ENCODE results near the gene NEXN.

Gene NEXN

GRCh38 chr1:77925956-77926355 is 37.5 kb downstream of the NEXN start:
- DNase-seq (ENCODE audit: low read depth): no peak
- H3K4me3 ChIP-seq (ENCODE audit: low read length): no peak overlapping the region
- TF ChIP-seq, protein P1, sequence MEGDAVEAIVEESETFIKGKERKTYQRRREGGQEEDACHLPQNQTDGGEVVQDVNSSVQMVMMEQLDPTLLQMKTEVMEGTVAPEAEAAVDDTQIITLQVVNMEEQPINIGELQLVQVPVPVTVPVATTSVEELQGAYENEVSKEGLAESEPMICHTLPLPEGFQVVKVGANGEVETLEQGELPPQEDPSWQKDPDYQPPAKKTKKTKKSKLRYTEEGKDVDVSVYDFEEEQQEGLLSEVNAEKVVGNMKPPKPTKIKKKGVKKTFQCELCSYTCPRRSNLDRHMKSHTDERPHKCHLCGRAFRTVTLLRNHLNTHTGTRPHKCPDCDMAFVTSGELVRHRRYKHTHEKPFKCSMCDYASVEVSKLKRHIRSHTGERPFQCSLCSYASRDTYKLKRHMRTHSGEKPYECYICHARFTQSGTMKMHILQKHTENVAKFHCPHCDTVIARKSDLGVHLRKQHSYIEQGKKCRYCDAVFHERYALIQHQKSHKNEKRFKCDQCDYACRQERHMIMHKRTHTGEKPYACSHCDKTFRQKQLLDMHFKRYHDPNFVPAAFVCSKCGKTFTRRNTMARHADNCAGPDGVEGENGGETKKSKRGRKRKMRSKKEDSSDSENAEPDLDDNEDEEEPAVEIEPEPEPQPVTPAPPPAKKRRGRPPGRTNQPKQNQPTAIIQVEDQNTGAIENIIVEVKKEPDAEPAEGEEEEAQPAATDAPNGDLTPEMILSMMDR (conservative IDR thresholded peaks at IDR 0.05; ENCODE audit: low read length): no peak

- no peak for DNase-seq (ENCODE audit: low read depth)
- no peak overlapping the region for H3K4me3 ChIP-seq (ENCODE audit: low read length)
- TF ChIP-seq, protein P1 (conservative IDR thresholded peaks at IDR 0.05; ENCODE audit: low read length): no peak
Observed at GRCh38 chr1:77926561-77927357, 38.3 kb downstream of the NEXN start.

GRCh38 chr1:77927414-77927813 is 39.0 kb downstream of the NEXN start:
- H3K4me3 ChIP-seq (ENCODE audit: low read length): no peak overlapping the region

DNA sequence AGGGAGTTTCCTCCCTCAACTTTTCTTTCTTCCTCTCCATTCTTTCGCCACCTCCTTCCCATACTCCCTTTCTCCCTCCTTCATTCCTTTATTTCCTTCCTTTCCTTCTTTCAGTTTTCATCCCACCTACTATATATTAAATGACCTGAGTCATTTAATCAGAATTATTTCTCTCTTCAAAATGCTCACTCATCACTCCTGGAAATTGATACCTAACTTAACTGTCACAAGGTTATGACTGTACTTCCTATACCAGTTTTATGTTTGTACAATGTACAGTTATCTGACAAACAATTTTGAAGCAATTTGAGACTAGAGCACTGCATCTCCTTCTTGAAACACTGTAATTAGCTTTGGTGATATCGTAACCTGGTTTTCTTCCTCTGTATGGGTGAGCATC is 41.4 kb downstream of the NEXN start:
- no peak overlapping the region for H3K4me3 ChIP-seq (ENCODE audit: low read length)
- TF ChIP-seq, protein P1 (conservative IDR thresholded peaks at IDR 0.05; ENCODE audit: low read length): no peak
- DNase-seq (ENCODE audit: low read depth): no peak

More at GRCh38 chr1:77927414-77927813, 39.0 kb downstream of the NEXN start:
- DNase-seq (ENCODE audit: low read depth): no peak
- TF ChIP-seq, protein P1 (conservative IDR thresholded peaks at IDR 0.05; ENCODE audit: low read length): no peak

- H3K4me3 ChIP-seq (ENCODE audit: low read length): no peak overlapping the region
- no peak for DNase-seq (ENCODE audit: low read depth)
- TF ChIP-seq, protein P1 (conservative IDR thresholded peaks at IDR 0.05; ENCODE audit: low read length): no peak
Observed at GRCh38 chr1:77938651-77939050, 50.2 kb downstream of the NEXN start.

GRCh38 chr1:77940921-77941570 is 52.6 kb downstream of the NEXN start:
- no peak for DNase-seq (ENCODE audit: low read depth)
- H3K4me3 ChIP-seq (ENCODE audit: low read length): no peak overlapping the region
- TF ChIP-seq, protein P1 (conservative IDR thresholded peaks at IDR 0.05; ENCODE audit: low read length): no peak

Measured in AG10803 (cell line).